SK-N-MC (cell line): ENCODE measurements around the gene MMP1.
A peak's percentile ranks its signal among the peaks of the same experiment; 100 is the strongest.
"Not testable (repeated sequence)": the region's sequence is repeated elsewhere in the genome, so short reads cannot be mapped to it uniquely, and the experiment has no call there.

ENCODE experiments used
- DNase-seq: peaks from one replicate; pipeline ENCODE4 v3.0.0-alpha.2; 2011; ENCODE audit warnings: low read depth, low spot score
- H3K27ac ChIP-seq: fragments of 200-600 bp; sonication (generic); 2 replicates; pipeline ENCODE4 v1.5.1; 2016; ENCODE audit warnings: mixed run types
- H3K36me3 ChIP-seq: fragments of 200-600 bp; sonication (generic); 2 replicates; pipeline ENCODE4 v1.6.1; 2017; ENCODE audit warnings: antibody characterized with exemption, low read length, mixed read lengths; ENCODE audit not compliant: insufficient read depth
- H3K4me3 ChIP-seq: fragments of 200-600 bp; sonication (generic); 2 replicates; pipeline ENCODE4 v1.5.1; 2016
- H3K9ac ChIP-seq: fragments of 200-600 bp; sonication (generic); 2 replicates; pipeline ENCODE4 v1.8.0; 2017; ENCODE audit warnings: mixed run types, mixed read lengths; ENCODE audit not compliant: insufficient read length
- H3K9me3 ChIP-seq: fragments of 200-600 bp; sonication (generic); 2 replicates; pipeline ENCODE4 v1.6.1; 2017; ENCODE audit warnings: low read depth, mild to moderate bottlenecking, antibody characterized with exemption, low read length, moderate library complexity, mixed read lengths
- EZH2 ChIP-seq: fragments of 200-600 bp; sonication (generic); IDR thresholded peaks from one replicate; pipeline ENCODE4 v1.6.1; 2017; ENCODE audit warnings: antibody characterized with exemption
- FOXP2 ChIP-seq: optimal IDR thresholded peaks from 2 replicates; pipeline ENCODE3; 2011; ENCODE audit warnings: mild to moderate bottlenecking, moderate library complexity; ENCODE audit not compliant: insufficient read depth; ENCODE audit errors: extremely low read length, control extremely low read depth
- POLR2AphosphoS5 ChIP-seq: IDR thresholded peaks from 2 replicates; pipeline ENCODE4 v1.6.1; 2012; ENCODE audit warnings: mild to moderate bottlenecking, low read depth, low read length, borderline replicate concordance

MMP1 gene

DNA sequence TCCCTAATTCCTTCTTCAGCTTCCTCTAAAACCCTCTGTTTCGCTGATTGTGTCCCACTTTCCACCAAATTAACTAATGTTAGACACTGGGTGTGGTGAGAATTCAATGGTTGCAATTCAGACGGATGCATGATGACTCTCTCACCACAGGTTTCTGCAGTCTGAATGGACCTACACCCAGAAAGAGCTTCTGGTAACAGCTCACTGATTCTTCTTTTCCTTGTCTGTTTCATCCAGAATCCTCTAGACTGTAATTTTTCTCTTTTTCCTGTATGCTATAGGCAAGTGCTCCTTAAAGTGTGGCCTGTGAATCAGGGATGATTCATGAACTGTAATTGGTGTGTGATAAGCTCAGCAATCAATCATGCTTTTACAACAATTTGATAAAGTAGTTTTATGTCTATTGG is 35.6 kb downstream of the MMP1 start:
- Histone ChIP-seq H3K9ac (no peak overlapping the region), H3K9me3 (no peaks in the 10 kb centered on the region), H3K4me3 (no peak overlapping the region), H3K27ac (no peak overlapping the region), H3K36me3 (no peaks in the 10 kb centered on the region)
- no peak for TF ChIP-seq EZH2
- TF ChIP-seq POLR2AphosphoS5 = no peak
- no peak for TF ChIP-seq FOXP2
- DNase-seq = no peak

DNA sequence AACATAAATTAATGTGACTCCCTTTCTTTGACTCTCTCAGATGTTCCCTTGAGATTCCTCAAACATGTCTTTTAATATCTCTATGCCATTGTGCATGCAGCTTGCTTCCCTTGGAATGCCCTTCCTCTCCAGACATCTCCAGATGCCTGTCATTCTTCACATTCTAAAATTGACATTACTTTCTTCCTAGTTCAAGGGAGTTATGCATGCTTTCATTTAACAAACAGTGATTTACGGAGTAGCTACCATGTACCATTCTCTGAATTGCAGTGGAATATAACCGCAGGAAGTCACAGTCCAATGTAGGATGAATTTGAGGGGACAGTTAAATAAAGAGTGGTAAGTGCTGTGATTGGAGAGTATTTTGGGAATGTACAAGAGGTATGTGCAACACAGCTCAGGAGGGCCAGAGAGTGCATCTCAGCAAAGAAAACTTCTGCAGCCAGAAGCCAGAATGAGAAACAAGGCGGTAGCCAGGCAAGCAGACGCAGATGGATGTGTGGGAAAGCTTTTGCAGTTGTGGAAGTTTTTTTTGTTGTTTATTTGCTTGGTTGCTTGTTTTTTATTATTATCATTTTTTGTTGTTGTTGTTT is 36.2 kb downstream of the MMP1 start:
- no peaks in the 10 kb centered on the region for H3K9me3 ChIP-seq
- no peak for DNase-seq
- no peak overlapping the region for H3K27ac ChIP-seq
- H3K4me3 ChIP-seq = no peak overlapping the region
- no peak overlapping the region for H3K9ac ChIP-seq
- H3K36me3 ChIP-seq = no peaks in the 10 kb centered on the region
- TF ChIP-seq POLR2AphosphoS5 = no peak
- TF ChIP-seq FOXP2 = no peak
- no peak for TF ChIP-seq EZH2

DNA sequence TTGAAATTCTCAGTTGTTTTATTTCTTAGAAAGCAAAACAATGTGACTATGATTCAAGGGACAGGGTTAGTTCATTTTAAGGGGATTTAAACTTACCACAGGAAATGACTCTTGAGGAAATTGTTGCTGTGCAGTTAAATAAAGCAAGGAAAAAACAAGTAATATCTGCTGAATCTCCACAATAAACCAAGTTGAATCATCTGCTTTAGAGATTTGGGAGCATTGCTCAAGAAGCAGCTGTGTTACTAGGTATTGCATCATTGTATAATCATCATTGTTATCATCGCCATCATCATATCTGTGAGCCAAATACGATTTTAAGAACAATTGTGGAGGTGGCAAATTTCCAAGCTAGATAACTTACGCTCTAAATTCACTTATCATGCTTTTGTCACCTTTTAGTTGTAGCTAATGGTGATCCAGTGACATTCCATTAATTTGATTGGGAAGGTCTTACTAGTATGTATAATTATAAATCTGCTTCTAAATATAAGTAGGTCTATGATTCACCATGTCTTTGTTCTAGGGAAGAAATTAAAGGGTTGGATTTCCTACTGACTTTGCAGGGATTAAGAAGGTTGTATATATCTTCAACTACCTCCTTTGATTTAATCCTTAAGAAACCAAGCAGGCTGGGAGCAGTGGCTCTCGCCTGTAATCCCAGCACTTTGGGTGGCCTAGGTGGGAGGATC is 37.5 kb downstream of the MMP1 start:
- Histone ChIP-seq H3K9me3 (no peaks in the 10 kb centered on the region), H3K9ac (no peak overlapping the region), H3K4me3 (no peak overlapping the region), H3K36me3 (no peaks in the 10 kb centered on the region), H3K27ac (no peak overlapping the region)
- no peak for TF ChIP-seq FOXP2
- no peak for TF ChIP-seq EZH2
- no peak; the same call in 1 of the 2 replicates for TF ChIP-seq POLR2AphosphoS5
- DNase-seq = peak; percentile 56

DNA sequence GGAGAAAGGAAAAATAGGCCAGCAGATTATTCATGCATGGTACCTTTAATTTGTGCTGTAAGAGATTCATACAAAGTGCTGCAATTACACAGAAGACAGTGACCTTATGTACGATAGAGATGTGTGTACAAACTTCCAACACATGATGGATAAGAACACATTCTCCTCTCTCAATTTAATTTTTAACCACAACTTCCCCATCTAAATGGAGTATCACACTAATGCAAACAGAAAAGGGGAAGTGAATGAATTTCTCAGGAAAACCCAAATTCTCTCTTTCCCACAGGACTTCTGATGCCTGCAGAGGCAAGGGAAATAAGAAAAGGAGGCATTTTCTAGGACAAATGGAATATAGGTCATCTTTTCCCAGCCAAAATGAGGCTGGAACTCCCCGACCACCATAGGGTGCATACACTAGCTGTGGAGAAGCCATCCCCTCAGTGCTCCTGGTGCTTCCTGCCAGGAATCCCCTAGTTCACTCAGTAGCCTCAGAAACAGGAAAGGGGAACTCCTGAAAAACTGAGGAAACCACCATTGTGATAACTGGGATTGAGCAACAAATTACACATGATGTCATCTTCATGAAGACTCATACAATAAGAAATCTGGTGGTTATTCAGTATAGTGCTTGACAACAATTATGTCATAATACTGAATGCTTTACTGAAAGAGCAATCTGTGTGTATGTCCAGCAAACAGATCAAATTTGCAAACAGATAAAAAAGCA is 40.0 kb downstream of the MMP1 start:
- Histone ChIP-seq H3K27ac (no peak overlapping the region), H3K9me3 (no peaks in the 10 kb centered on the region), H3K9ac (no peak overlapping the region), H3K4me3 (no peak overlapping the region), H3K36me3 (no peaks in the 10 kb centered on the region)
- DNase-seq = no peak
- no peak for TF ChIP-seq POLR2AphosphoS5
- no peak for TF ChIP-seq EZH2
- no peak for TF ChIP-seq FOXP2

DNA sequence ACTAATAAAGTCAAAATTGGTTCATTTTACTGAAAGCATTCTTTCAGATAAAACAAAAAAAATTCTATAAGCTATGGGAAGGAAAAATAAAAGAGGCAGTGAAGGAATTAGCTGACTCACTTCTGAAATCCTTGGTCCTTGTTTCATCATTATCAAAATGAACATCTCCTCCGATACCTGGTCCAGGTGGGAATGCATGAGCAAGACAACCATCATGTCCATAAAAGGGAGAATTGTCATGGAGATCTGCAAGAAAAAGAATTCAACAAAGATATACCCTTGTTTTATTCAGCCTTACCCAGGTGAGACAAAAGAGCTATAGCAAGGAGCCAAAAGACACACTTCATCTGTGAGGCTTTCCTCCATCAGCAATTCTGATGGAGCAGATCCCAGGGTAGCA is 44.7 kb downstream of the MMP1 start:
- Histone ChIP-seq H3K36me3 (no peaks in the 10 kb centered on the region), H3K4me3 (no peak overlapping the region), H3K27ac (no peak overlapping the region), H3K9ac (no peak overlapping the region), H3K9me3 (no peaks in the 10 kb centered on the region)
- TF ChIP-seq POLR2AphosphoS5 (no peak), FOXP2 (no peak), EZH2 (no peak)
- DNase-seq = no peak

DNA sequence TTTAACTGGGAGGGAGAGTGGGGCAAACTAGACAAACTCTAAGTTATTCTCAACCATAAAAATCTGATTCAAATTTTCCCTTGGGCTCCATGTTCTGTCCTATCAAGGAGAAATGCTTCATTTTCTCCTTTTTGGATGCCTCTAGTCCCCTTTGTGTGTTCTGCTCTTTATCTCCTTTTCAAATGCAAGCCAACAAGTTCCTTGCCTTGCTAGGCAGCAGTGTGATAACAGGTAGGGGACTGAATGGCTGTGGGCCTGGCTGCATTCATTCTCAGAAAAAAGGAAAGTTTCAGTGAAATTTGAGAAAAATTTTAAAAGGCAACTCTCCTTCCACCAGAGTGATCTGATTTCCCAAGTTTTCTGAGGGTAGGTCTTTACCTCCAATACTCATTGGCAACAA is 46.3 kb downstream of the MMP1 start:
- Histone ChIP-seq H3K4me3 (no peak overlapping the region), H3K36me3 (no peaks in the 10 kb centered on the region), H3K9me3 (no peaks in the 10 kb centered on the region), H3K9ac (no peak overlapping the region), H3K27ac (no peak overlapping the region)
- TF ChIP-seq EZH2 (no peak), FOXP2 (no peak), POLR2AphosphoS5 (no peak)
- no peak for DNase-seq

DNA sequence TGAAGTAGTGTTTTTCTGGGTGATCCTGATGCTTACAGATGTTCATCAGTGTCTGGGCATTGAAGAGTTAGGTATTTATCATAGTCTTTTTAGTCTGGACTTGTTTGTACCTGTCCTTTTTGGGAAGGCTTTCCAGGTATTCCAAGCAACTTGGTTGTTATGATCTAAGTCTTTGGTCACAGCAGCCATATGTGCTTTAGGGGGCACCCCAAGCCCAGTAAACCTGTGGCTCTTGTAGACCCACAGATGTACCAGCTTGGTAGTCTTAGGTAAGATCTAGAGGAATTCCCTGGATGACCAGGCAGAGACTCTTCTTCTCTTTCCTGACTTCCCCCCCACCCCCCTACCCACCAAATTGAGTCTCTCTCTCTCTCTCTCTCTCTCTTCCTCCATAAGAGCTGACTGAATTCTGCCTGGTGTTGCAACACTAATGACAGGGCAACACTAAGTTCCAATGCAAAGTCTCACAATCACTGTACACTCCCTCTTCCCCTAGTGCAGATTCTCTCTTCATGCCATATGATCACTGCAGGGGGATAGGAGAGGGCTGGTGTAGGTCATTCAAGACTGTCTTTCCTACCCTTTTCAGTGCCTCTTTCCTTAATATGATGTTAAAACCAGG is 48.7 kb downstream of the MMP1 start:
- no peak for TF ChIP-seq POLR2AphosphoS5
- no peak for TF ChIP-seq EZH2
- TF ChIP-seq FOXP2 = no peak
- DNase-seq = no peak
- Histone ChIP-seq H3K9me3 (no peaks in the 10 kb centered on the region), H3K36me3 (no peaks in the 10 kb centered on the region), H3K4me3 (no peak overlapping the region), H3K9ac (no peak overlapping the region), H3K27ac (no peak overlapping the region)

DNA sequence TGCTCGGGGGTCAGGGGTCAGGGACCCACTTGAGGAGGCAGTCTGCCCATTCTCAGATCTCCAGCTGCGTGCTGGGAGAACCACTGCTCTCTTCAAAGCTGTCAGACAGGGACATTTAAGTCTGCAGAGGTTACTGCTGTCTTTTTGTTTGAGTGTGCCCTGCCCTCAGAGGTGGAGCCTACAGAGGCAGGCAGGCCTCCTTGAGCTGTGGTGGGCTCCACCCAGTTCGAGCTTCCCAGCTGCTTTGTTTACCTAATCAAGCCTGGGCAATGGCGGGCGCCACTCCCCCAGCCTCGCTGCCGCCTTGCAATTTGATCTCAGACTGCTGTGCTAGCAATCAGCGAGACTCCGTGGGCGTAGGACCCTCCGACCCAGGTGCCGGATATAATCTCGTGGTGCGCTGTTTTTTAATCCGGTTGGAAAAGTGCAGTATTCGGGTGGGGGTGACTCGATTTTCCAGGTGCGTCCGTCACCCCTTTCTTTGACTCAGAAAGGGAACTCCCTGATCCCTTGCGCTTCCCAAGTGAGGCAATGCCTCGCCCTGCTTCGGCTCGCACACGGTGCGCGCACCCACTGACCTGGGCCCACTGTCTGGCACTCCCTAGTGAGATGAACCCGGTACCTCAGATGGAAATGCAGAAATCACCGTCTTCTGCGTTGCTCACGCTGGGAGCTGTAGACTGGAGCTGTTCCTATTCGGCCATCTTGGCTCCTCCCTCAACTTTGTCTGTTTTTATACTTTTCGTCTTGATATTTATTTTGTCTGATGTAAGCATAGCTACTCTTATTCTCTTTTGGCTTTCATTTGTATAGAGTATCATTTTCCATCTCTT is 51.0 kb downstream of the MMP1 start:
- H3K4me3 ChIP-seq, H3K27ac ChIP-seq, DNase-seq: not testable (repeated sequence)

More for the DNA sequence above, 51.0 kb downstream of the MMP1 start:
- not testable (repeated sequence) for H3K36me3 ChIP-seq, H3K9ac ChIP-seq, H3K9me3 ChIP-seq
